ENCODE results near the gene LHFPL4.

DNA sequence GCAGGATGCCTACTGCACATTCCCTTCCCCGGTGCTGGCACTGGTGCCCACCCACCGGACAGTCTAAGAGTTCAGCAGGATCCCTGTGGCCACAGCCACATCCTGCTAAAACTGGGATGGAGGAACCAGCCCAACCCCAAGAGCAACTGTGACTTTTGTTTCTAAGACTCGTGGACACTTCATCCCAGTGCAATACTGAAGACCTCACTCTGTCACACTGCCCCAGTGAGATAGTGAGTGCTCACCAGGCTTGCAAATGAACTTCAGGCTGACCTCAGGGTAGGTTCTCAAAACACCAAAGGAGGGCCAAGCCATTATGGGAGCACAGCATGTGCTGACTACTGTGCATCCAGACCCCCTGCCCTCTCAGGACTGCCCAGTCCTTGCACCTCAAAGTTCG is 49.0 kb upstream of the LHFPL4 start:
- TF ChIP-seq HEYL (CRISPR knock-in tag; IDR thresholded peaks at IDR 0.05) = no peak
- no peak for TF ChIP-seq POLR2A (IDR thresholded peaks at IDR 0.05; ENCODE audit: low read length)
- no peak for TF ChIP-seq HDAC2 (IDR thresholded peaks at IDR 0.05)
- TF ChIP-seq, protein P1, sequence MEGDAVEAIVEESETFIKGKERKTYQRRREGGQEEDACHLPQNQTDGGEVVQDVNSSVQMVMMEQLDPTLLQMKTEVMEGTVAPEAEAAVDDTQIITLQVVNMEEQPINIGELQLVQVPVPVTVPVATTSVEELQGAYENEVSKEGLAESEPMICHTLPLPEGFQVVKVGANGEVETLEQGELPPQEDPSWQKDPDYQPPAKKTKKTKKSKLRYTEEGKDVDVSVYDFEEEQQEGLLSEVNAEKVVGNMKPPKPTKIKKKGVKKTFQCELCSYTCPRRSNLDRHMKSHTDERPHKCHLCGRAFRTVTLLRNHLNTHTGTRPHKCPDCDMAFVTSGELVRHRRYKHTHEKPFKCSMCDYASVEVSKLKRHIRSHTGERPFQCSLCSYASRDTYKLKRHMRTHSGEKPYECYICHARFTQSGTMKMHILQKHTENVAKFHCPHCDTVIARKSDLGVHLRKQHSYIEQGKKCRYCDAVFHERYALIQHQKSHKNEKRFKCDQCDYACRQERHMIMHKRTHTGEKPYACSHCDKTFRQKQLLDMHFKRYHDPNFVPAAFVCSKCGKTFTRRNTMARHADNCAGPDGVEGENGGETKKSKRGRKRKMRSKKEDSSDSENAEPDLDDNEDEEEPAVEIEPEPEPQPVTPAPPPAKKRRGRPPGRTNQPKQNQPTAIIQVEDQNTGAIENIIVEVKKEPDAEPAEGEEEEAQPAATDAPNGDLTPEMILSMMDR (IDR thresholded peaks at IDR 0.05) = no peak
- no peak for TF ChIP-seq EP300 (IDR thresholded peaks at IDR 0.05)
- no peak for TF ChIP-seq TP53 (CRISPR knock-in tag; IDR thresholded peaks at IDR 0.05)
- no peak for TF ChIP-seq JUNB (IDR thresholded peaks at IDR 0.05)
- no peak for TF ChIP-seq ELK1 (IDR thresholded peaks at IDR 0.05; ENCODE audit: low read depth, low read length)
- TF ChIP-seq JUN (IDR thresholded peaks at IDR 0.05) = no peak
- TF ChIP-seq ZFP36 (IDR thresholded peaks at IDR 0.05; ENCODE audit: borderline replicate concordance, partially characterized antibody) = no peak
